M059J (cell line): ENCODE data around the gene CAPNS2. TPM values are rescaled to one million over a fixed set of nuclear protein-coding genes. Genes with fewer than 3 reads are reported as not detected.
"Not testable (repeated sequence)": the region's sequence is repeated elsewhere in the genome, so short reads cannot be mapped to it uniquely, and the experiment has no call there.

Experiments used
- DNase-seq: peaks from one replicate; pipeline ENCODE4 v3.0.0-alpha.2; 2012; ENCODE audit warnings: low read depth
- total RNA-seq: library from RNA; depleted of rRNA; stranded (reverse); fragments of >200 nt; shearing (Covaris generic); gene quantifications from 2 replicates; pipeline ENCODE4 v1.2.3, GENCODE V29; 2014; rRNA removed

Gene CAPNS2
- total RNA-seq, 1 experiment from 2014 or later, result 0.39 TPM

DNA sequence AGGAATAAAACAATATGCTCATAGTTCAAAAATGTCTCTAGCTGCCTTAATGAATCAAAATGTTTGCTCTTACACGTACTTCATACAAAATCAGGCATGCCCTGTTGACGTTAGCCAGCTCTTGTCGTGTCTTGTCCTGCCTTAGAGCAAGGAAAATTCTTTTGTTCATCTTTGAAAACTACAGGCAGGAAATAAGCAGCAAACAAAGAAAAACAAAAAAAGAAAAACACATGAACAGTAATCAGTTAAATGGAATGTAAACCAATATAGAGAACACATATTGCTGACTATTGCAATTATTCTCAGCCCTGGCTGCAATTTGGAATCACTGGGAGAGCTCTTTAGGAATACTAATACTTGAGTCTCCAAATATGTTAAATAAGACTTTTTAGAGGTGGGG is 1.7 kb downstream of the CAPNS2 start:
- no peak for DNase-seq

DNA sequence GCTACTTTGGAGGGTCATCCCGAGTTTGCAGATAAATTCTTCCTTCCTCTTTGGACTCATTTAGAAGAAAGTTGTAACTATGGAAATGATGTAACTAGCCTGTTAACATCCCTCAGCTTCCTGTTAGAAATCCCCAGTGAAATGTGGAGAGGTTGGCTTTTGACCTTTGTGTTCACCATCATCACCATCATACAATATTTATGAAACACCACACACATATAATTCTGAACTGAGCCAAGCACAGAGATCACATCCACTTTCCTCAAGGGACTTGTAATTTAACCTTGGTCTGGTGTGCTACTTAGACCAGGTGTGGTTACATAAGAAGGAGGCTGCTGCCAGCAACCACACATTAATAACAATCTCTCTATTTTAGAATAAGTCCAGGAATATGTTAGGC is 2.5 kb downstream of the CAPNS2 start:
- no peak for DNase-seq

DNA sequence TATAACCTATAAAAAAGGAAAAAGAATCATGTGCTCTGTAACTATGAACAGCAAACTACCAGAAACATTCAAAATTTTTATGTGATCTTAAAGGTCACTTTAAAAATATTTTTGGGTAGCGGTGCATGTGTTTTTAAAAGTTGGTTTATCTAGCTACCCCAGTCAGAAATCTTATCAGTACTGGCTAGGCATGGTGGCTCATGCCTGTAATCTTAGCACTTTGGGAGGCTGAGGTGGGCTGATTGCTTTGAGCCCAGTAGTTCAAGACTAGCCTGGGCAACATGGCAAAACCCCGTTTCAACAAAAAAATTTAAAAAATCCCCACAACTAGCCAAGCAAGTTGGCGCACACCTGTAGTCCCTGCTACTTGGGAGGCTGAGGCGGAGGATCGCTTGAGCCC is 3.7 kb downstream of the CAPNS2 start:
- no peak for DNase-seq

DNA sequence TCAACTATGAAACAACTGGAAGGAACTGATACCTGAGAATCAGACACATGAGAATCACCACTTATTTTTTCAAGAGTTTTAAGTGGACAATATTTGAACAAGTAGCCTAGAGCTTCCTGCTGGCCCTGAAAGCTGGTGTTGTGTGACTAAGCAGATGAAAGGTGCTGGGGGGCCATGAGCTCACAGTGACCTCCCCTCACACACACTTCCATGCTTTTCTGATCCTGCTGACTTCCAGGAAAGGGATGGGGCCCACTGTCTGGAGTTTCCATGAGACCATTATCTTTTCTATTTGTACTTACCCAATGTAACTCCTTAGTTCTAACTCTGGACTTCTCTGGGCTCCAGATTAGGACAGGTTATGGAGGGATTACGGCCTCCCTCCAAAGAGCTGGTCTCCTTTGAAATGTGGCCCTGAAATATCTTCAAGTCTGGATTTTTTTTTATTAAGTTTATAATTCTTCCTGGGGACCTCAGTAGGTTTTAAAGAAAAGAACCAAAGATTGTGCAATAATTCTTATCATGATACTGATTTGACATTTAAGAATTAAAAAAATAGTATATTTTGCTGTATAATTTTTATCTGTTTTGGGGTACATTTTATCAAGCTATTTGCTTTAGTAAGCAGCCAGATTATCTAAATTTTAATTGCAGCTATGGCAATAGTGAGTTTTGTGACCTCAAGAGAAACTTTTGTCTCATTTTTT is 4.9 kb downstream of the CAPNS2 start:
- no peak for DNase-seq

DNA sequence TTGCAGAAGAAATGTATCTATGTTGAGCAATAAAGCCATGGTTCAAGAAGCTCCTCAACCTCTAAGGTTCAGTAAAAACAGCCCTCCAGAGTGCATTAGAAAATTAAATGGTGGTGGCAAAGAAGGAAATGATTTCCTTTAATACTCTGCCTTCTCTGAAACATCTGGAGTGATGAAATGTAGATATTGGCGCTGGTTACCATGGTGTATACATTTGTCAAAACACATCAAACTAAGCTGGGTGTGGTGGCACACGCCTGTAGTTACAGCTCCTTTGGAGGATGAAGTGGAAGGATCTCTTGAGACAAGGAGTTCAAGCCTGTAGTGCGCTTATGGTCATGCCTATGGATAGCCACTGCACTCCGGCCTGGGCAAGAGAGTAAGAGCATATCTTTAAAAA is 6.0 kb downstream of the CAPNS2 start:
- DNase-seq, result no peak

DNA sequence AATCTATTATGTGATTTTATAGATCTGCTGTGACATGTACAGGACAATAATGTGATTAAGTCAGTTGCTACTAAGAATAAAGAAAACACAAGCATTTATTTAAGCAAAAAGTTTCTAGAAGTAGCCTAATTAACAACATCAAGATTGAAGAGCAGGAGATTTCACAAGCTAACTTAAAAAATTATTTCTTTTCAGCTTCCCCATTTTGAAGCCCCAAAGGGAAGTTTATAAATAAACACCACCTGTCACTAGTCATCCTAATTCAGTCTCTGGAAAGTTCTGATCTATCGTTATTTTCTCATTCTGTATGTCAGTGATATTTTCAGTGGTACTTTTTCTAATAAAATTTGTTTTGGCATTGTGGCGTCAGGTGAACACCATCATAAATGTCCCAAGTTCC is 8.3 kb downstream of the CAPNS2 start:
- DNase-seq, result no peak

DNA sequence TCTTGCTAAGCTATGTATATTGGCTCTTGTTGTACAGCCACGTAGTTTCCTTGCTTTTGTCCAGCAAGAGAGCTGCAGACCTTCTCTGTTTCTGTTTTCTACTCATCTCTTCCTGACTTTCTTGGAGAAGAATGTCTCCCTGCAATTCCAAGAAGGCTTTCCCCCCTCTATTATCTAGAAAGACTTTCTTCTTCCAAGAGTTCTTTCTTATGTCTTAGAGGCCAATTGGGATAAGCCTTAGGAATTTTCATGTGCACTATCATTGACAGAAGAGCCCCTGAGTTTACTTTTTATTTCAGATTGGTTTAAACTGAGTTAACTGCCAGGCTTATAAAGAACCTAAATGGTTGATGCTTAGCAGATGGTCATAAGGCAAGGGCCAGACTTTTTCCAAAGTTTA is 9.0 kb downstream of the CAPNS2 start:
- DNase-seq, result no peak

DNA sequence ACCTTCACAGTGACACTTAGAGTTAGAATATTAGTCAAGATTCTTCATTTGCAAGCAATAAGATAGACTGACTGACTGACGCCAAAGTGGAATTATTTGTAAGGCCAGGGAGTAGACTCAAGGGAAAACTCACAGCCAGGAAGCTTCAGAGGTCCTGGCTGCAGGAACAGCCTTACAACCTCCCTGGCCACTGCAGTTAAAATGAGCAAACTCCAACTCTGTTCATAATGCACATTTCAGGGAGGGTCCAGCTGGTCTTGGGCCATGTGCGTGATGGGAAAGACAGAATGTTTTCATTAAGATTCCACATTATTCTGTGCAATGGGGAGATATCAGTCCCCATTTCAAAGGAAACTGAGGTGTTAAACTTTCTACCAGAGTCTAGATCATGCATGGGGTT is 9.9 kb downstream of the CAPNS2 start:
- DNase-seq, result no peak

DNA sequence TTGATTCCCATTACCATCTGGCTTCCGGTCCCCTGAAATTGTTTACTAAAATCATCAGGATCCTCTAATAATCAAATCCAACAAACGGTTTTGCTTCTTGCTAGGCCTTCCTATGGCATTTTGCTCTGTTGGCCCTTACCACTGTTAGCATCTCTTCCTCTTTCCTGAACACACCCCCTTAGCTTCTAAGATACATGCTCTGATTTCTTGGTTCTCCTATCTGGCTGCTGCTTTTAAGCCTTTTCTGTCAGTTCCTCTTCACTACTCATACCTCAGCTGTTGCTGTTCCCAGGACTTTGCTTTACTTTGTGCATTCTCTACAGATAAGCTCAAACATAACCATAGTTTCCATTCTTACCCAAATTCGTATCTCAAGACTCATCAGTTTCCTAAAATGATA is 11.4 kb downstream of the CAPNS2 start:
- no peak for DNase-seq

DNA sequence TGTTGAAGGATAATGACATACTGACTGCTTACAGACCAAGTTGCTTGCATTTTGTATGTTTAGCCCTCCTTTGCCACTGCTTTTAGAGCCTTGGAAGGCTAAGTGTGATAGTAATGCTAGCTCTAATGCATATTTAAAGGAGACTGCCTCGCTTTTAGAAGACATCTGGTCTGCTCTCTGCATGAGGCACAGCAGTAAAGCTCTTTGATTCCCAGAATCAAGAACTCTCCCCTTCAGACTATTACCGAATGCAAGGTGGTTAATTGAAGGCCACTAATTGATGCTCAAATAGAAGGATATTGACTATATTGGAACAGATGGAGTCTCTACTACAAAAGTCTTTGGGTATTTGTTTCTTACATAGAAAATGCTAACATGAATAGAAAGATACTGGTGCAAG is 19.1 kb downstream of the CAPNS2 start:
- DNase-seq, result no peak

DNA sequence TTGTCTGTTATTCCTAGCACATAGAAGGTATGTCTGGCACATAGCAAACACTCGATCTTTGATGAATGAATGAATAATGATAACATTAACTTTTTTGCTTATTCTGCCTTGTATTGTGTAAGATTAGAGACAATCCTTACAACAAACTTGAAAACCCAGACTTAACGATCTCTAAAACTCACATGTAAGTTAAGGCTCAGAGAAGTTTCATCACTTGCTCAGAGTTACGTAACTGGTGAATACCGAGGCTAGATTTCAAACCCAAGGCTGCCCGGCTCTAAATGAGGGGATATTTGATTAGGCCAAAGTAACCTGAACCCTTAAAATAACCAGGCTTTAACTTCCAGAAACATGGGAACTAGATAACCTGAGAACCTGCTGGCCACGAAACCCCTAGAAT is 22.3 kb downstream of the CAPNS2 start:
- DNase-seq, result no peak

DNA sequence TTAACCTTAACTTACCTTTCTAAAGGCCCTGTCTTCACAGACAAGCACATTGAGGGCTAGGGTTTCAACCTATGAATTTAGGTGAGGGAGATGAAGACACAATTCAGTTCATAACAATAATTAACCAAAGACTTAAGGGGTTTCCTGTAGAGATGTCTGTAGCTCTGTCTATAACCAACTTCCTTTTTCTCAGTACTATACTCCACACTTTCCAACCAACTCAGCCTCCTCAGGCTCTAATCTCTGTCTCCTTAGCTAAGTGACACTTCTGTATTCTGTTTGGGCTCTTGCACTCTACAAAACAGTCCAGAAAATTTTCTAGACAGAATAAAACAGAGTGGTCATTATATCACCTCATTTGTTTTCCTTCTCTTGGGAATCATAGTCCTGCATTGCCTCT is 25.8 kb downstream of the CAPNS2 start:
- no peak for DNase-seq

DNA sequence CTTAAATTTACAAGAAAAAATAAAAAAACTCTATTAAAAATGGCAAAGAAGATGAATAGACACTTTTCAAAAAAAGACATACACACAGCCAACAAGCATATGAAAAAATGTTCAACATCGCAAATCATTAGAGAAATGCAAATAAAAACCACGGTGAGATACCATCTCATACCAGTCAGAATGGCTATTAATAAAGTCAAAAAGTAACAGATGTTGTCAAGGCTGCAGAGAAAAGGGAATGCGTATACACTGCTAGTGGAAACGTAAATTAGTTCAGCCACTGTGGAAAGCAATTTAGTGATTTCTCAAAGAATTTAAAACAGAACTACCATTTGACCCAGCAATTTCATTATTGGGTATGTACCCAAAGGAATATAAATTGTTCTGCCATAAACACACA is 31.4 kb downstream of the CAPNS2 start:
- DNase-seq, result no peak

DNA sequence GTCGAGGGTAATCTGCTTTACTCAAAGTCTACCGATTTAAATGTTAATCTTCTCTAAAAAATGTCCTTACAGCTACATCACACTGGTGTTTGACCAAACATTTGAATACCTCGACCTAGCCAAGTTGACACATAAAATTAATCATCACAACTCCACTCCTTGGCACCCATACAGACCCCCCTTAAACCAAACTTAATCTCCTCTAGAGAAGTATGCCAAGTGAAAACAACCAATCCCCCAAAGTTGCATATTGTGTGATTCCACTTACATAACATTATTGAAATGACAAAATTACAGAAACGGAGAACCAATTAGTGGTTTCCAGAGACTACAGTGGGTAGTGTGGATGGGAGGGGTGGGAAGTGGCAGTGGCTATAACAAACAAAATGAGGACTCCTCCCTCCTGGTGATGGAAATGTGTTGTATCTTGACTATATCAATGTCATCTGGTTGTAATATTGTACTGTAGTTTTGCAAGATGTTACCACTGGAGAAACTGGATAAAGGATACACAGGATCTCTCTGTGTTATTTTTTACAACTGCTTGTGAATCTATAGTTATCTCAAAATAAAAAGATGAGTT is 39.4 kb downstream of the CAPNS2 start:
- peak; percentile 12 for DNase-seq

DNA sequence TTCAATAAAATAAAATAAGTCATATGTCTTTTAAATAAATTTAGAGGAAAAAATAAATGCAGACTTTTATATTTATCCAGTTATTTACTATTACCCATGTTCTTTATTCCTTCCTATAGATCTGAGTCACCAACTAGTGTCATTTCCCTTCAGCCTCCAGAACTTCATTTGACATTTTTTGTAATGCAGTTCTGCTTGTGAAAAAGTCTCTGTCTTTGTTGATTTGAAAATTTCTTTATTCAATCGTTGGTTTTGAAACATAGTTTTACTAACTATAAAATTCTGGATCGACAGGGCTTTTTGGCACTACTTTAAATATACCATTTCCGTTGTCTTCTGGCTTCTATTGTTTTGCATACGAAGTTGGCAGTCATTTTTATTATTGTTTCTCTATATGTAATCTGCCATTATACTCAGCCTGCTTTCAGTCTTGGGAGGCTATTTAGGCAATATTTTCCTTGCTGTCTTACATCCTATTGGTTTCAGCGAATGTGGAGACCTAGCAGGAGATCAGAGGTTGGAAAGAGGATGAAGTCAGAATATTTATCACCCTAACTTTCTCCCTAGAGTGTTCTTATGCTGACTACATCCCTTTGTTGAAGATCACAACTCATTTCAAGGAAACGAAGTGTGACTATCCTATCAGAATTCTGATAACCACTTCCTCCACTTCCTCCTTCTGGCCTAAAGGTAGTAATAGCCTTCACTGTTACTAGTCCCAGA is 47.3 kb downstream of the CAPNS2 start:
- DNase-seq, result no peak

DNA sequence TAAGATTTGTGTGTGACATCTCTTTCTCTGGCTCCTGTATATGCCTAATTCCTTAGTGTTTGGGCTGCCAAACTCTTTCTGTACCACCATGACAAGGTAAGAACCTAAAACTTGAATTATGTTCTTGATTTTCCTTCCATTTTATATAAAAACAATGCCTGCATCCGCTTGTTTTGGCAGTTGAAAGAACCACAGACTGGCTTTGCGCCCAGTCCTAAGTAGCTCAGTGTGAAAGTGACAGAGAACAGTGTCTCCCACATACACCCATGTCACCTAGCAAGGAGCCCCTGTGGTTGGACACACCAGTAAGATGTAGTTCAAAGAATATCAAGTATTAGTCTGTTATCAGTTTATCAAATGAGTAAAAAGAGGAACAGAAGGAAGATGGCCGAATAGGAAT is 48.6 kb downstream of the CAPNS2 start:
- DNase-seq, result no peak

DNA sequence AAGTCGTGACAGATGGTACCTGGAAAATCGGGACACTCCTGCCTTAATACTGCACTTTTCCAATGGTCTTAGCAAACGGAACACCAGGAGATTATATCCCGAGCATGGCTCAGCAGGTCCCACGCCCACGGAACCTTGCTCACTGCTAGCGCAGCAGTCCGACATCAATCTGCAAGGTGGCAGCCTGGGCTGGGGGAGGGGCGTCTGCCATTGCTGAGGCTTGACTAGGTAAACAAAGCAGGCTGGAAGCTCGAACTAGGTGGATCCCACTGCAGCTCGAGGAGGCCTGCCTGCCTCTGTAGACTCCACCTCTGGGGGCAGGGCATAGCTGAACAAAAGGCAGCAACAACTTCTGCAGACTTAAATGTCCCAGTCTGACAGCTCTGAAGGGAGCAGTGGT is 49.2 kb downstream of the CAPNS2 start:
- not testable (repeated sequence) for DNase-seq

Other genes starting within 250 kb of the CAPNS2 start
- not detected in 2 replicates for gene IRX6, start 242.5 kb upstream of the CAPNS2 start, total RNA-seq
- gene MMP2, start 87.5 kb upstream of the CAPNS2 start, total RNA-seq, result 108 and 198 TPM in 2 replicates
- gene LPCAT2, start 57.6 kb upstream of the CAPNS2 start, total RNA-seq, result 29.1 and 32.2 TPM in 2 replicates
- not detected in 2 replicates for gene SLC6A2, start 89.3 kb downstream of the CAPNS2 start, total RNA-seq